Non-pigmented ciliary epithelial cell (primary cell): ENCODE measurements around the gene ATXN7.

Source experiments
- DNase-seq: peaks from one replicate; pipeline ENCODE4 v3.0.0-alpha.2; 2010; ENCODE audit warnings: low read depth

The ATXN7 gene

GRCh38 chr3:63908081-63908736 lies 44.5 kb downstream of the ATXN7 start:
- DNase-seq, result no peak

- no peak for DNase-seq
Observed at GRCh38 chr3:63908776-63909175, 45.1 kb downstream of the ATXN7 start.

- DNase-seq, result no peak
Observed at GRCh38 chr3:63909431-63909830, 45.8 kb downstream of the ATXN7 start.

- DNase-seq, result no peak
Observed at GRCh38 chr3:63910001-63910400, 46.3 kb downstream of the ATXN7 start.

GRCh38 chr3:63910891-63911290 lies 47.2 kb downstream of the ATXN7 start:
- DNase-seq, result no peak

- DNase-seq, result no peak
Observed at GRCh38 chr3:63911509-63911872, 47.8 kb downstream of the ATXN7 start.

- peak; percentile 55 for DNase-seq
Observed at GRCh38 chr3:63911873-63912767, 48.5 kb downstream of the ATXN7 start, which contains the start of gene SCAANT1. TSS of gene SCAANT1 (minus strand) at chr3:63912383.

GRCh38 chr3:63912768-63913588 lies 49.3 kb downstream of the ATXN7 start:
- no peak for DNase-seq

GRCh38 chr3:63914312-63914711 lies 50.6 kb downstream of the ATXN7 start:
- no peak for DNase-seq

- DNase-seq, result no peak
Observed at GRCh38 chr3:63918321-63918720, 54.7 kb downstream of the ATXN7 start.

GRCh38 chr3:63920001-63920400 lies 56.3 kb downstream of the ATXN7 start:
- DNase-seq, result no peak

- DNase-seq, result no peak
Observed at GRCh38 chr3:63921741-63922482, 58.2 kb downstream of the ATXN7 start.

- no peak for DNase-seq
Observed at GRCh38 chr3:63922491-63923199, 59.0 kb downstream of the ATXN7 start.

- DNase-seq, result no peak
Observed at GRCh38 chr3:63926309-63926708, 62.6 kb downstream of the ATXN7 start.

GRCh38 chr3:63927422-63928280 lies 64.0 kb downstream of the ATXN7 start:
- DNase-seq, result no peak

GRCh38 chr3:63931290-63931689 lies 67.6 kb downstream of the ATXN7 start:
- DNase-seq, result no peak

GRCh38 chr3:63932509-63933212 lies 69.0 kb downstream of the ATXN7 start:
- no peak for DNase-seq

GRCh38 chr3:63933459-63933858 lies 69.8 kb downstream of the ATXN7 start:
- no peak for DNase-seq

- no peak for DNase-seq
Observed at GRCh38 chr3:63934041-63934866, 70.6 kb downstream of the ATXN7 start.
